ENCODE measurements around the gene IL36A.

Gene IL36A

GRCh38 chr2:113053666-113054065 is 48.4 kb downstream of the IL36A start:
- DNase-seq, result no peak

GRCh38 chr2:113054066-113054465 is 48.8 kb downstream of the IL36A start:
- DNase-seq, result no peak

GRCh38 chr2:113056521-113056920 is 51.3 kb downstream of the IL36A start:
- no peak for DNase-seq

- no peak for DNase-seq
Observed at GRCh38 chr2:113057117-113057516, 51.9 kb downstream of the IL36A start.
